CD1c-positive myeloid dendritic cell (primary cell): ENCODE results near the gene ADGRF4.

Experiments
- DNase-seq: peaks from one replicate; pipeline ENCODE4 v3.0.0-alpha.2; 2016; ENCODE audit errors: extremely low spot score

The ADGRF4 gene

GRCh38 chr6:47698342-47698787, at the start of gene ADGRF4:
Gene ADGRF4, plus strand, starts transcription at chr6:47698580. Its CDS starts 8,666 bp downstream, at chr6:47707246.
- DNase-seq = peak; percentile 15

- DNase-seq = no peak
These were observed 47.6 kb upstream of the ADGRF4 start for GRCh38 chr6:47650553-47651432.

- no peak for DNase-seq
These were observed 46.9 kb upstream of the ADGRF4 start for GRCh38 chr6:47651505-47651944.

- no peak for DNase-seq
These were observed 44.7 kb upstream of the ADGRF4 start for GRCh38 chr6:47653706-47654105.

- DNase-seq = no peak
These were observed 44.1 kb upstream of the ADGRF4 start for GRCh38 chr6:47654255-47654654.

- no peak for DNase-seq
These were observed 42.4 kb upstream of the ADGRF4 start for GRCh38 chr6:47655719-47656595.

- DNase-seq = no peak
These were observed 36.4 kb upstream of the ADGRF4 start for GRCh38 chr6:47661960-47662359.

GRCh38 chr6:47663462-47664216, 34.7 kb upstream of the ADGRF4 start:
- DNase-seq = no peak

- DNase-seq = no peak
These were observed 33.3 kb upstream of the ADGRF4 start for GRCh38 chr6:47665112-47665511.

GRCh38 chr6:47669684-47670513, 28.5 kb upstream of the ADGRF4 start:
- no peak for DNase-seq

GRCh38 chr6:47670851-47671250, 27.5 kb upstream of the ADGRF4 start:
- DNase-seq = no peak

GRCh38 chr6:47671777-47672176, 26.6 kb upstream of the ADGRF4 start:
- DNase-seq = no peak

- no peak for DNase-seq
These were observed 25.6 kb upstream of the ADGRF4 start for GRCh38 chr6:47672816-47673215.

GRCh38 chr6:47674673-47675072, 23.7 kb upstream of the ADGRF4 start:
- no peak for DNase-seq

- DNase-seq = no peak
These were observed 20.8 kb upstream of the ADGRF4 start for GRCh38 chr6:47677381-47678100.

- no peak for DNase-seq
These were observed 19.6 kb upstream of the ADGRF4 start for GRCh38 chr6:47678739-47679138.

GRCh38 chr6:47679322-47679906, 19.0 kb upstream of the ADGRF4 start:
- no peak for DNase-seq

GRCh38 chr6:47680051-47680450, 18.3 kb upstream of the ADGRF4 start:
- no peak for DNase-seq

GRCh38 chr6:47680724-47681123, 17.7 kb upstream of the ADGRF4 start:
- DNase-seq = no peak
